WTC11 (cell line): ENCODE data around the gene GALK1. TPM values are rescaled to one million over a fixed set of nuclear protein-coding genes. Genes with fewer than 3 reads are reported as not detected.

Source experiments
- ATAC-seq: fragments of 200-7000 bp; cut with Tn5 transposase; 2 replicates; pipeline ENCODE4 v1.10.0; 2021; ENCODE audit warnings: mild to moderate bottlenecking, moderate library complexity
- CTCF ChIA-PET: fragments of 300-600 bp; sonication (Branson Sonifier 250); formaldehyde crosslinking; loops from one replicate; lab custom pipeline; 2021; ENCODE audit warnings: antibody characterized with exemption; lab: Charles Lee
- POLR2A ChIA-PET: fragments of 350-600 bp; sonication (Branson Sonifier 250); formaldehyde crosslinking; loops from one replicate; lab custom pipeline; 2021; ENCODE audit warnings: antibody characterized with exemption; lab: Charles Lee
- DNase-seq: peaks from one replicate; pipeline ENCODE4 v3.0.0; 2021; ENCODE audit warnings: low spot score
- H3K27ac Mint-ChIP-seq: 2 replicates; pipeline ENCODE4 v1.8.0; 2021; ENCODE audit warnings: mixed read lengths
- H3K27me3 Mint-ChIP-seq: 2 replicates; pipeline ENCODE4 v1.8.0; 2021; ENCODE audit warnings: low read depth, mild to moderate bottlenecking, moderate library complexity, mixed read lengths
- H3K36me3 Mint-ChIP-seq: 2 replicates; pipeline ENCODE4 v1.8.0; 2021; ENCODE audit warnings: mixed read lengths
- H3K4me1 Mint-ChIP-seq: 2 replicates; pipeline ENCODE4 v1.8.0; 2022; ENCODE audit warnings: mixed read lengths
- H3K4me3 Mint-ChIP-seq: 2 replicates; pipeline ENCODE4 v1.8.0; 2021; ENCODE audit warnings: mild to moderate bottlenecking, moderate library complexity, mixed read lengths
- H3K9me3 Mint-ChIP-seq: 2 replicates; pipeline ENCODE4 v1.8.0; 2021; ENCODE audit warnings: mixed read lengths
- EMX1 ChIP-seq: fragments of 250-450 bp; sonication (Bioruptor Pico); IDR thresholded peaks from 2 replicates; pipeline ENCODE4 v1.8.0; 2021; ENCODE audit warnings: mild to moderate bottlenecking
- FOXJ3 ChIP-seq: sonication (generic); formaldehyde crosslinking; IDR thresholded peaks from 2 replicates; pipeline ENCODE4 v1.9.0; 2021; ENCODE audit warnings: missing genetic modification reagents, mild to moderate bottlenecking, borderline replicate concordance
- MYBL2 ChIP-seq: sonication (generic); formaldehyde crosslinking; IDR thresholded peaks from 2 replicates; pipeline ENCODE4 v1.8.1; 2023; ENCODE audit warnings: mild to moderate bottlenecking, moderate library complexity, missing genetic modification reagents
- NFATC4 ChIP-seq: fragments of 250-450 bp; sonication (Bioruptor Pico); IDR thresholded peaks from 2 replicates; pipeline ENCODE4 v1.9.0; 2021; ENCODE audit warnings: mild to moderate bottlenecking
- NFE2L1 ChIP-seq: sonication (generic); formaldehyde crosslinking; IDR thresholded peaks from 2 replicates; pipeline ENCODE4 v1.8.1; 2023; ENCODE audit warnings: missing genetic modification reagents
- SMAD4 ChIP-seq: sonication (generic); formaldehyde crosslinking; IDR thresholded peaks from 2 replicates; pipeline ENCODE4 v1.8.0; 2022; ENCODE audit warnings: mild to moderate bottlenecking, missing genetic modification reagents
- SOX15 ChIP-seq: fragments of 250-450 bp; sonication (Bioruptor Pico); IDR thresholded peaks from 2 replicates; pipeline ENCODE4 v1.9.0; 2021; ENCODE audit warnings: mild to moderate bottlenecking
- SP1 ChIP-seq: sonication (generic); formaldehyde crosslinking; conservative IDR thresholded peaks from 2 replicates; pipeline ENCODE4 v1.8.1; 2022; ENCODE audit warnings: missing genetic modification reagents
- TCF7 ChIP-seq: sonication (generic); formaldehyde crosslinking; IDR thresholded peaks from 2 replicates; pipeline ENCODE4 v1.8.0; 2022; ENCODE audit warnings: mild to moderate bottlenecking, low read depth, missing genetic modification reagents, moderate library complexity
- ZNF138 ChIP-seq: sonication (generic); formaldehyde crosslinking; conservative IDR thresholded peaks from 2 replicates; pipeline ENCODE4 v1.8.1; 2022; ENCODE audit warnings: mild to moderate bottlenecking, moderate library complexity, missing genetic modification reagents
- ZNF232 ChIP-seq: sonication (generic); formaldehyde crosslinking; IDR thresholded peaks from 2 replicates; pipeline ENCODE4 v1.8.0; 2022; ENCODE audit warnings: mild to moderate bottlenecking, missing genetic modification reagents
- total RNA-seq: library from RNA; stranded (reverse); gene quantifications from 3 replicates; pipeline ENCODE4 v1.2.3, GENCODE V29; 2021
- TF ChIP-seq, protein P1 (sequence below): sonication (generic); formaldehyde crosslinking; IDR thresholded peaks from 2 replicates; pipeline ENCODE4 v1.8.1; 2023; ENCODE audit warnings: mild to moderate bottlenecking, missing genetic modification reagents, moderate library complexity
- TF ChIP-seq, protein P2 (sequence below): sonication (generic); formaldehyde crosslinking; IDR thresholded peaks from 2 replicates; pipeline ENCODE4 v1.8.1; 2022; ENCODE audit warnings: low read depth, missing genetic modification reagents, borderline replicate concordance
- TF ChIP-seq, protein P3 (sequence below): fragments of 250-450 bp; sonication (Bioruptor Pico); conservative IDR thresholded peaks from 2 replicates; pipeline ENCODE4 v1.9.0; 2021; ENCODE audit warnings: mild to moderate bottlenecking
- TF ChIP-seq, protein P4 (sequence below): sonication (generic); formaldehyde crosslinking; IDR thresholded peaks from 2 replicates; pipeline ENCODE4 v1.8.1; 2022; ENCODE audit warnings: low read depth, mild to moderate bottlenecking, moderate library complexity, missing genetic modification reagents, borderline replicate concordance
- TF ChIP-seq, protein P5 (sequence below): sonication (generic); formaldehyde crosslinking; IDR thresholded peaks from 2 replicates; pipeline ENCODE4 v1.8.1; 2023; ENCODE audit warnings: mild to moderate bottlenecking, missing genetic modification reagents, moderate library complexity

Gene GALK1
- total RNA-seq, 1 experiment from 2014 or later, result 42.2 TPM

DNA sequence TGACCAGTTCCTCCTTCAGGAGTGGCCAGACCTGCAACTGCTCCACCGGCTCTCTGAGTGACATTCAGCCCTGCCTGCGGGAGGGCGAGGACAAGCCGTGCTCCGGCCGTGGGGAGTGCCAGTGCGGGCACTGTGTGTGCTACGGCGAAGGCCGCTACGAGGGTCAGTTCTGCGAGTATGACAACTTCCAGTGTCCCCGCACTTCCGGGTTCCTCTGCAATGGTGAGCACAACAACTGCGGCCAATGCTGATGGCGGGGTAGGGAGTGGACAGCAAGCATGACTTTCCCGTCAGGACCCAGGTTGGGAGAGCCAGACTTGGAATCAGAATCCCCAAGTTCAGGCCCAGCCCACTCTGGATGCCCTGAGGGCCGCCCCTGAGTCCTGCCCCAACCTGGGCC, 31.5 kb downstream of the GALK1 start:
- H3K27ac Mint-ChIP-seq, result no peak overlapping the region; the same call in 1 of the 2 replicates

DNA sequence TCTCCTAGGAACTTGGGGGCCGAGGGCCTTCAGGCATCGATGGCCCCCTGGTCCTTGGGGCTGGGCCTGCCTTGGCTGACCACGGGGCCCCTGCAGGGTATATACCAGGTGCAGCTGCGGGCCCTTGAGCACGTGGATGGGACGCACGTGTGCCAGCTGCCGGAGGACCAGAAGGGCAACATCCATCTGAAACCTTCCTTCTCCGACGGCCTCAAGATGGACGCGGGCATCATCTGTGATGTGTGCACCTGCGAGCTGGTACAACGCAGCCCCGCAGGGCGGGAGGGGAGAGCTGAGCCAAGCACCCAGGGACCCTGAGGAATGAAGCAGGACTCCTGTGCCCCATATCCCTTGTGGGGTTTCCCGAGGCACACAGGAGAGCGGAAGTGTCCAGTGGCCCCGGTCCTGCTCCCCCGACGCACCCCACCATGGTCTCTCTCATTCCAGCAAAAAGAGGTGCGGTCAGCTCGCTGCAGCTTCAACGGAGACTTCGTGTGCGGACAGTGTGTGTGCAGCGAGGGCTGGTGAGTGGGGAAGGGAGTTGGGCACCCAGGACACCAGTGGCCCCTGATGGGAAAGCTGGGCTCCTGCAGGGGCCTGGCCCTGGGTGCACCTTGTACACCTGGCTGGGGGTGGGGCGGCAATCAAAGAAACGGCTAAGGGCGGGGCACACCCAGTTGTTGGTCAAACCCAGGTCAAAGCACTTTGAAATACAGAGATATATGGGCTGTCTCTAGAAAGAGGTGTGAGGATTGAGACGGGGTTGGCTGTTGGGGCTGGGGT, 33.1 kb downstream of the GALK1 start:
- DNase-seq (no peak), ATAC-seq (no peak)

More for the DNA sequence above, 31.5 kb downstream of the GALK1 start:
- Mint-ChIP-seq H3K36me3 (no peaks in the 10 kb centered on the region), H3K4me1 (no peaks in the 10 kb centered on the region), H3K9me3 (no peaks in the 10 kb centered on the region), H3K4me3 (no peak overlapping the region), H3K27me3 (no peaks in the 10 kb centered on the region)
- POLR2A ChIA-PET, result no interaction called here
- no peak for TF ChIP-seq SP1
- TF ChIP-seq TCF7 (CRISPR knock-in tag), result no peak
- TF ChIP-seq, protein P1, sequence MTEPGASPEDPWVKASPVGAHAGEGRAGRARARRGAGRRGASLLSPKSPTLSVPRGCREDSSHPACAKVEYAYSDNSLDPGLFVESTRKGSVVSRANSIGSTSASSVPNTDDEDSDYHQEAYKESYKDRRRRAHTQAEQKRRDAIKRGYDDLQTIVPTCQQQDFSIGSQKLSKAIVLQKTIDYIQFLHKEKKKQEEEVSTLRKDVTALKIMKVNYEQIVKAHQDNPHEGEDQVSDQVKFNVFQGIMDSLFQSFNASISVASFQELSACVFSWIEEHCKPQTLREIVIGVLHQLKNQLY, result no peak
- no peak for TF ChIP-seq MYBL2 (CRISPR knock-in tag)
- no peak for TF ChIP-seq NFATC4 (CRISPR knock-in tag)
- CTCF ChIA-PET, result interaction anchor here (0.9 to 13.2 kb wide), 3 partner anchors 15 to 100 kb away, joined by 6 to 105 read pairs (median 18); partner anchors contain the start of gene SMIM5
- DNase-seq (no peak), ATAC-seq (no peak)

More for the DNA sequence above, 33.1 kb downstream of the GALK1 start:
- TF ChIP-seq FOXJ3, result no peak
- TF ChIP-seq, protein P2, sequence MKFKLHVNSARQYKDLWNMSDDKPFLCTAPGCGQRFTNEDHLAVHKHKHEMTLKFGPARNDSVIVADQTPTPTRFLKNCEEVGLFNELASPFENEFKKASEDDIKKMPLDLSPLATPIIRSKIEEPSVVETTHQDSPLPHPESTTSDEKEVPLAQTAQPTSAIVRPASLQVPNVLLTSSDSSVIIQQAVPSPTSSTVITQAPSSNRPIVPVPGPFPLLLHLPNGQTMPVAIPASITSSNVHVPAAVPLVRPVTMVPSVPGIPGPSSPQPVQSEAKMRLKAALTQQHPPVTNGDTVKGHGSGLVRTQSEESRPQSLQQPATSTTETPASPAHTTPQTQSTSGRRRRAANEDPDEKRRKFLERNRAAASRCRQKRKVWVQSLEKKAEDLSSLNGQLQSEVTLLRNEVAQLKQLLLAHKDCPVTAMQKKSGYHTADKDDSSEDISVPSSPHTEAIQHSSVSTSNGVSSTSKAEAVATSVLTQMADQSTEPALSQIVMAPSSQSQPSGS (CRISPR knock-in tag), result no peak
- no peak for TF ChIP-seq ZNF232
- TF ChIP-seq NFE2L1, result no peak
- TF ChIP-seq SP1, result no peak
- no peak for TF ChIP-seq SMAD4 (CRISPR knock-in tag)
- TF ChIP-seq, protein P3, sequence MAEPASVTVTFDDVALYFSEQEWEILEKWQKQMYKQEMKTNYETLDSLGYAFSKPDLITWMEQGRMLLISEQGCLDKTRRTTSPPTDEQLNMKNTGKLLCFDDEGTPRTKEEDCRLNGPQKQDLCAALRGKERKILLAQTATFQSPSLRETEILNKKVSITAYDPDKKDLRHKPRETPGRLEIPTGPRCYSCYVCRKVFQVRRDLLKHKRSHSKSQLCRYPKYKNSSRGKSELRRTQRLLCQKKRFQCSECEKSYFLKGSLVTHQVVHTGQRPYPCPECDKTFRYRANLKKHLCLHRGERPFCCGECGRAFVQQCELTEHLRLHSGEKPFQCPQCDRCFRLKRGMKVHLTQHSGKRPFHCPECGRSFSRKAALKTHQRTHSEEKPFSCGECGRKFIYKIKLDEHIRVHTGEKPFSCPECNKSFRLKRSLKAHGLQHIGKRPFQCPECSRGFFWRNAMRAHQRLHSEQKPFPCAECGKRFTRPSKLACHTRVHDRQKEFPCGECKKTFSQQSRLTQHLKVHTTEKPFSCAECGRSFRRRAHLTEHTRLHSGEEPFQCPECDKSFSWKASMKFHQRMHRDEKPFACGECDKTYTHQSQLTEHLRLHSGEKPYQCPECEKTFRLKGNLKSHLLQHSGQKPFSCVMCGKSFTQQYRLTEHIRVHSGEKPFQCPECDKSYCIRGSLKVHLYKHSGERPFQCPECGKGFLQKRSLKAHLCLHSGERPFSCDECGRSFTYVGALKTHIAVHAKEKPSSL, result no peak
- no peak for TF ChIP-seq EMX1 (CRISPR knock-in tag)
- TF ChIP-seq, protein P4, sequence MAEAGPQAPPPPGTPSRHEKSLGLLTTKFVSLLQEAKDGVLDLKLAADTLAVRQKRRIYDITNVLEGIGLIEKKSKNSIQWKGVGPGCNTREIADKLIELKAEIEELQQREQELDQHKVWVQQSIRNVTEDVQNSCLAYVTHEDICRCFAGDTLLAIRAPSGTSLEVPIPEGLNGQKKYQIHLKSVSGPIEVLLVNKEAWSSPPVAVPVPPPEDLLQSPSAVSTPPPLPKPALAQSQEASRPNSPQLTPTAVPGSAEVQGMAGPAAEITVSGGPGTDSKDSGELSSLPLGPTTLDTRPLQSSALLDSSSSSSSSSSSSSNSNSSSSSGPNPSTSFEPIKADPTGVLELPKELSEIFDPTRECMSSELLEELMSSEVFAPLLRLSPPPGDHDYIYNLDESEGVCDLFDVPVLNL (CRISPR knock-in tag), result no peak
- no peak for TF ChIP-seq ZNF138 (CRISPR knock-in tag)
- TF ChIP-seq, protein P5, sequence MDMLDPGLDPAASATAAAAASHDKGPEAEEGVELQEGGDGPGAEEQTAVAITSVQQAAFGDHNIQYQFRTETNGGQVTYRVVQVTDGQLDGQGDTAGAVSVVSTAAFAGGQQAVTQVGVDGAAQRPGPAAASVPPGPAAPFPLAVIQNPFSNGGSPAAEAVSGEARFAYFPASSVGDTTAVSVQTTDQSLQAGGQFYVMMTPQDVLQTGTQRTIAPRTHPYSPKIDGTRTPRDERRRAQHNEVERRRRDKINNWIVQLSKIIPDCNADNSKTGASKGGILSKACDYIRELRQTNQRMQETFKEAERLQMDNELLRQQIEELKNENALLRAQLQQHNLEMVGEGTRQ (CRISPR knock-in tag), result no peak
- no peak for TF ChIP-seq SOX15
- TF ChIP-seq TCF7 (CRISPR knock-in tag), result no peak
- Mint-ChIP-seq H3K36me3 (no peaks in the 10 kb centered on the region), H3K27me3 (no peaks in the 10 kb centered on the region), H3K9me3 (no peaks in the 10 kb centered on the region), H3K27ac (peak overlapping the region; percentile 36), H3K4me3 (no peak overlapping the region), H3K4me1 (no peaks in the 10 kb centered on the region)
- POLR2A ChIA-PET, result interaction anchor here (0.6 to 1.1 kb wide), 2 partner anchors 11 to 107 kb away, joined by 3 read pairs; partner anchors contain the start of gene ITGB4
- CTCF ChIA-PET, result interaction anchor here (0.6 to 13.2 kb wide), 7 partner anchors 11 to 130 kb away, joined by 3 to 105 read pairs (median 7); partner anchors contain the start of genes ITGB4 and SMIM5
